GM10266 (cell line): Measurements from ENCODE around the gene PMS1.

ENCODE experiments used
- DNase-seq: peaks from one replicate; pipeline ENCODE4 v3.0.0; 2012; ENCODE audit errors: extremely low spot score
- CTCF ChIP-seq: IDR thresholded peaks from 2 replicates; pipeline ENCODE4 v1.5.1; 2012; ENCODE audit warnings: mild to moderate bottlenecking, low read depth; ENCODE audit not compliant: control insufficient read depth, insufficient read depth; ENCODE audit errors: missing control alignments

The PMS1 gene

GRCh38 chr2:189770590-189771322 lies 13.5 kb upstream of the PMS1 start:
- DNase-seq: no peak
- no peak for TF ChIP-seq CTCF

GRCh38 chr2:189772212-189772611 lies 12.0 kb upstream of the PMS1 start:
- no peak for DNase-seq
- no peak for TF ChIP-seq CTCF

- DNase-seq: no peak
- TF ChIP-seq CTCF: no peak
Measured at GRCh38 chr2:189782221-189782671, 2.0 kb upstream of the PMS1 start.

GRCh38 chr2:189783451-189783926 lies 761 bp upstream of the PMS1 start:
- TF ChIP-seq CTCF: no peak
- DNase-seq: peak; percentile 46

GRCh38 chr2:189791338-189792042 lies 7.2 kb downstream of the PMS1 start:
- no peak for DNase-seq

GRCh38 chr2:189794310-189794709 lies 10.1 kb downstream of the PMS1 start:
- no peak for TF ChIP-seq CTCF
- no peak for DNase-seq

More at GRCh38 chr2:189791338-189792042, 7.2 kb downstream of the PMS1 start:
- TF ChIP-seq CTCF: no peak

GRCh38 chr2:189797902-189798301 lies 13.7 kb downstream of the PMS1 start:
- TF ChIP-seq CTCF: no peak
- DNase-seq: no peak
